Activated T-cell treated with anti-CD3 and anti-CD28 coated beads for 24 hours (primary cell): ENCODE results near the gene ADAMTS5.

ENCODE experiments used
- DNase-seq: peaks from one replicate; pipeline ENCODE4 v3.0.0-alpha.2; 2020; ENCODE audit warnings: low read depth

Gene ADAMTS5

GRCh38 chr21:26948194-26948593 lies 18.7 kb downstream of the ADAMTS5 start:
- DNase-seq: no peak

DNA sequence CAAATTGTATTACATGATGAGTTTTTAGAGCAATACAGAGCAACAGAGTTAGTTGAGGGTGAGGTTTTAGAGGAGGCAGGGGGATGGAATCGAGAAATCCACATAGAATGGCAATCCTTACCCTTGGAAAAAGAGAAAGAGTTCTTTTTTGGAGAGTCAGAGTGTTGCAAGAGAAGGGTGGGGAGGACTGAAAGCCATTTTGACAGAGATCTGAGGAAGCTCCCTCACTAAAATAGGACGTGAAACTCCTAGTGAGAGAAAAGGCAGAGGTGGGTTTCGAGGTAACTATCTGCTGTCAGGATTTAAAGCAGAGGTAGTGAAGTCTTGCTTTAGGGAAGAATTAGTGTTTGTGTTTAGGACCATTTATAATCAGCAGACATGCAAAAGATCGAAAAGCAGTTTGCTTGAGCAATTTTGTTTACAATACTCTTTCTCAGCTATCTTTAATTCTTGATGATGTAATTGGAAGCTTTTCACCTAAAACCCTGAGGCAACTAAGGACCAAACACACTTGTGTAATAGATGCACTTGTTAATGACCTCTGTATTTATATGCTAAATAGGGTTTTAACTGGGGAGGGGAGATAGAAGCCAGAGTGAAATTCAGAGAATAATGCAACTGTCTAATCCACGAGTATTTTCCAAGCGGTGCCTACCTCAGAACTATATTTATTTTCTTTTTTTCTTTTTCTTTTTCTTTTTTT lies 20.0 kb downstream of the ADAMTS5 start:
- DNase-seq: no peak

GRCh38 chr21:26945916-26946675 lies 20.8 kb downstream of the ADAMTS5 start:
- DNase-seq: no peak

- DNase-seq: no peak
These were observed 23.0 kb downstream of the ADAMTS5 start for GRCh38 chr21:26943921-26944320.

GRCh38 chr21:26941421-26941820 lies 25.5 kb downstream of the ADAMTS5 start:
- no peak for DNase-seq

- DNase-seq: no peak
These were observed 27.2 kb downstream of the ADAMTS5 start for GRCh38 chr21:26939601-26940111.

GRCh38 chr21:26936641-26937040 lies 30.2 kb downstream of the ADAMTS5 start:
- no peak for DNase-seq

GRCh38 chr21:26935977-26936376 lies 30.9 kb downstream of the ADAMTS5 start:
- no peak for DNase-seq

- no peak for DNase-seq
These were observed 32.5 kb downstream of the ADAMTS5 start for GRCh38 chr21:26934383-26934782.

- DNase-seq: no peak
These were observed 33.4 kb downstream of the ADAMTS5 start for GRCh38 chr21:26933448-26933847.

GRCh38 chr21:26925636-26926035 lies 41.3 kb downstream of the ADAMTS5 start:
- no peak for DNase-seq

GRCh38 chr21:26925122-26925521 lies 41.8 kb downstream of the ADAMTS5 start:
- no peak for DNase-seq

- no peak for DNase-seq
These were observed 42.9 kb downstream of the ADAMTS5 start for GRCh38 chr21:26923986-26924385.

DNA sequence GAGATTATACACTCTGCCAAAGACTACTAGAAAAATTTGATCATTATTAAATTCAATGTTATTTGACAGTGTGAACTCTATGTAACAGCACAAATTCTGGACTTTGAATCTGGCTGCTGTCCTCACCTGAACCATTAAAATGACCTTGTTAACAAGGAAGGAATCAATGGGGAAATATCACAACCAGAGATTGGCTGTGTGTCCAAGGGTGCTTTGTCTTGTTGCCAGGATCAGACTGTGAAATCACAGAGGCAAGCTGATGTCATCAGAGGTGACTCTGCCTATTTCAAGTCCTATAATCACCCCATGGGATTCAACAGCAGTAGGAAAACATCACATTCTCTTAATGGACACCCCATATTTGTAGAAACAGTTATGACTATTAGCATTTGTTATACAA lies 46.8 kb downstream of the ADAMTS5 start:
- no peak for DNase-seq

- DNase-seq: no peak
These were observed 48.4 kb downstream of the ADAMTS5 start for GRCh38 chr21:26918323-26919079.

DNA sequence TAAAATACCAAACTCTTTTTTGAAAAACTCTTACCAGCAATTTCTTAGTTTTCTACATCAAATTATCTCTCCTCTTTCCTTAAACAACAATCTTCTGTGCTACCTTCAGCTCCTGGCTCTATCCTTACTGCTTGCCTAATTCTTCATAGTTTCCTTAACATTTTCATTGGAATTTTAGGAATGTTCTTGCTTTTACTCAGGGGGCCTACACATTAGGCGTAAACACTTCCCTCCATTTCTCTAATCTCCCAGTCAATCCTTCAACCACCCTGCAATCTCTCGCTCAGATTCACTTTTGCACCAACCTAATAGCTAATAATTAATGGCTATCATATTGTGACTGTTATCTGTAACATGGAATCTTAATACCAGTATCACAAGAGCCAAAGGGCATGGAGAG lies 50.1 kb downstream of the ADAMTS5 start:
- no peak for DNase-seq

GRCh38 chr21:26914557-26914956 lies 52.3 kb downstream of the ADAMTS5 start:
- no peak for DNase-seq

DNA sequence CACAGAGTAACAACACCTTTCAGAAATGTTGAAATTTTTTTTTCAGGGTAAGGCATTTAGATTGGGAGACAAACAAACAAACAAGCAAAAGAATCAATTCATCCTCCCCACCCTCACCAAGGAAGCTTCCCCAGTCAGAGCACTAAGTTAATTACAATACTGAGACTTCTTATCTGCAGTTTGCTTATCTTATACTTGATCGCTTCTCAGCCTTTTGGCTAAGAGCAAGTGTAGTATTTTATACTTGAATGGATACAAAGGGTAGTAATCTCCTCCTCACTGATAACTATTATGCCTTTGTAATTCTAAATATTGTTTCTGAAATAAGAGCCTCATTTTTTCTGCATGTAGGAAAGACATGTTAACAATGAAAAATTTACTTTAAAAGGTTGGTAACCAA lies 54.4 kb downstream of the ADAMTS5 start:
- DNase-seq: no peak

DNA sequence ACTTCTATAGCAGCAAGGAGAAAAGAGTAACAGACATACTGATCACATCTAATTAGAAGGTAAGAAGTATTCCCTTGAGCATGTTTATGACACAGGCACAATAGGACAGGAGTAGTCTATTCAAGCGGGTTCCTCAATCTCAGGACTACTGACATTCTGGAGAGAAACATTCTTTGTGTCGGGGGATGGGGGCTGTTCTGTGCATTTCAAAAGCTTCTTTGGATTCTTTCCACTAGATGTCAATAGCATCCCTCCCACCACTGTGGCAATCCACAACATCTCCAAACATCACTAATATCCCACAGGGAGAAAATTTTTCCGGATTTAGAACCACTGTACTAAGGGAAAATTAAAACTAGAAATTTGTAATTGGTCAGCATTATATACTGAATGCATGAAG lies 56.9 kb downstream of the ADAMTS5 start:
- DNase-seq: no peak

- no peak for DNase-seq
These were observed 65.9 kb downstream of the ADAMTS5 start for GRCh38 chr21:26900980-26901379.

- DNase-seq: no peak
These were observed 74.7 kb downstream of the ADAMTS5 start for GRCh38 chr21:26892151-26892550.

GRCh38 chr21:26888931-26889330 lies 78.0 kb downstream of the ADAMTS5 start:
- DNase-seq: no peak

- no peak for DNase-seq
These were observed 78.6 kb downstream of the ADAMTS5 start for GRCh38 chr21:26888256-26888655.
